Measurements from ENCODE around the gene HSD3B7. TPM values are rescaled to one million over a fixed set of nuclear protein-coding genes. Genes with fewer than 3 reads are reported as not detected.

The HSD3B7 gene
- total RNA-seq, 1 donor from 2014 or later = 2.9 TPM

DNA sequence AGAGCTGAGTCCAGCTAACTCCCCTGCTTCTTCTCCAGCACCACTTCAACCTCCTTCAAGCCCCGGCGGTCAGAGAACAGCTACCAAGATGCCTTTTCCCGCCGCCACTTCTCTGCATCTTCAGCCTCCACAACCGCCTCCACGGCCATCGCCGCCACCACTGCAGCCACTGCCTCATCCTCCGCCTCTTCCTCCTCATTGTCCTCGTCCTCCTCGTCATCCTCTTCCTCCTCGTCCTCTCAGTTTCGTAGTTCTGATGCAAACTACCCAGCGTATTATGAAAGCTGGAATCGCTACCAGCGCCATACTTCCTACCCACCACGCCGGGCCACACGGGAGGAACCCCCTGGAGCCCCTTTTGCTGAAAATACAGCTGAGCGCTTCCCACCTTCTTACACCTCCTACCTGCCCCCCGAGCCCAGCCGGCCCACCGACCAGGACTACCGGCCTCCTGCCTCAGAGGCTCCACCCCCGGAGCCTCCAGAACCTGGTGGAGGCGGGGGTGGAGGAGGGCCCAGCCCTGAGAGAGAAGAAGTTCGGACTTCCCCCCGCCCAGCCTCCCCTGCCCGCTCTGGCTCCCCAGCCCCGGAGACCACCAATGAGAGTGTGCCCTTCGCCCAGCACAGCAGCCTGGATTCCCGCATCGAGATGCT lies 20.3 kb upstream of the HSD3B7 start:
- Mint-ChIP-seq H3K4me1 (peaks cover 6% of the 10 kb centered on the region), H3K4me3 (no peak overlapping the region), H3K27me3 (no peaks in the 10 kb centered on the region), H3K36me3 (ENCODE audit: low read depth) (peaks cover 68% of the 10 kb centered on the region), H3K9me3 (no peaks in the 10 kb centered on the region), H3K27ac (no peak overlapping the region)
- DNase-seq = no peak
- intact Hi-C loops (cut with micrococcal nuclease) = no loop called here

GRCh38 chr16:30965436-30965835 lies 19.6 kb upstream of the HSD3B7 start:
- H3K27me3 Mint-ChIP-seq = no peaks in the 10 kb centered on the region
- intact Hi-C loops (cut with micrococcal nuclease) = no loop called here
- no peak overlapping the region for H3K4me3 Mint-ChIP-seq
- peaks cover 63% of the 10 kb centered on the region for H3K36me3 Mint-ChIP-seq (ENCODE audit: low read depth)
- DNase-seq = no peak
- no peaks in the 10 kb centered on the region for H3K9me3 Mint-ChIP-seq
- peaks cover under 1% of the 10 kb centered on the region for H3K4me1 Mint-ChIP-seq
- no peak overlapping the region for H3K27ac Mint-ChIP-seq

DNA sequence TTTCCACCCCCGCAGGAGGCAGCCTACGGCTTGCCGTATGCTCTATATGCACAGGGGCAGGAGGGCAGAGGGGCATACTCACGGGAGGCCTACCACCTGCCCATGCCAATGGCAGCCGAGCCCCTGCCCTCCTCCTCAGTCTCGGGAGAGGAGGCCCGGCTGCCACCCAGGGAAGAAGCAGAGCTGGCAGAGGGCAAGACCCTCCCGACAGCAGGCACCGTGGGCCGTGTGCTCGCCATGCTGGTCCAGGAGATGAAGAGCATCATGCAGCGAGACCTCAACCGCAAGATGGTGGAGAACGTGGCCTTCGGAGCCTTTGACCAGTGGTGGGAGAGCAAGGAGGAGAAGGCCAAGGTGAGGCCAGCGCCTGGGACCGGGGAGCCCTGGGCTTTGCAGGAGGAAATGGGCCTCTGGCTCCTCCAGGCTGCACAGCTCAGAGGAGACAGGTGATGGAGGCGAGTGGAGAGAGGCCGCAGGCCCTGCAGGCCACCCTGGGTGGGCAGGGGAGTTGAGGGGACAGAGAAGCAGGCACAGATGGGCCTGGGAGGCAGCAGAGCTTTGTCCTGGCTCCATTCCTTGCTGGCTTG lies 18.9 kb upstream of the HSD3B7 start:
- Mint-ChIP-seq H3K4me3 (no peak overlapping the region), H3K27me3 (no peaks in the 10 kb centered on the region), H3K4me1 (peaks cover 2% of the 10 kb centered on the region), H3K9me3 (no peaks in the 10 kb centered on the region), H3K36me3 (ENCODE audit: low read depth) (peaks cover 66% of the 10 kb centered on the region), H3K27ac (no peak overlapping the region)
- no peak for DNase-seq
- intact Hi-C loops (cut with micrococcal nuclease) = no loop called here

DNA sequence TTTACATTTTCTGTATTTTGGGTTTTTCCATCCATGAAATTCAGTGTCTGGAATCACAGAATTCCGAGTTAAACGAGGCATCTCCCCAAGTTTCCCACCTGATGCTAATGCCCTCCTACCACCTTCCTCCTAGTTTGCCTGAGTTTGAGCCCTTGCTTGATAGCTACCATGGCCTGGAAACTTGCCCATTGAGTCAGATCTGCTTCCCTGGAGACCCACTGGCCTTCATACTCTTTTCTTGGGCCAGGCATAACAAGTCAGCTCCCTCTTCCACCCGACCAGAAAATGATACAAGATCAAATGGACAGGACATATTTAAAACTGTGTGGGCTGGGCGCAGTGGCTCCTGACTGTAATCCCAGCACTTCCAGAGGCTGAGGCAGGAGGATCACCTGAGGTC lies 17.2 kb upstream of the HSD3B7 start:
- H3K4me1 Mint-ChIP-seq = peaks cover 2% of the 10 kb centered on the region
- H3K36me3 Mint-ChIP-seq (ENCODE audit: low read depth) = peaks cover 67% of the 10 kb centered on the region
- DNase-seq = no peak
- intact Hi-C loops (cut with micrococcal nuclease) = no loop called here
- H3K27ac Mint-ChIP-seq = no peak overlapping the region
- H3K4me3 Mint-ChIP-seq = no peak overlapping the region
- no peaks in the 10 kb centered on the region for H3K27me3 Mint-ChIP-seq
- H3K9me3 Mint-ChIP-seq = no peaks in the 10 kb centered on the region

GRCh38 chr16:30969246-30969842 lies 15.7 kb upstream of the HSD3B7 start:
- Mint-ChIP-seq H3K27ac (no peak overlapping the region), H3K36me3 (ENCODE audit: low read depth) (peaks cover 69% of the 10 kb centered on the region), H3K27me3 (no peaks in the 10 kb centered on the region), H3K4me3 (no peak overlapping the region), H3K9me3 (no peaks in the 10 kb centered on the region), H3K4me1 (peaks cover 2% of the 10 kb centered on the region)
- intact Hi-C loops (cut with micrococcal nuclease) = no loop called here
- DNase-seq = no peak

GRCh38 chr16:30971298-30971697 lies 13.7 kb upstream of the HSD3B7 start:
- Mint-ChIP-seq H3K9me3 (no peaks in the 10 kb centered on the region), H3K4me1 (peaks cover 2% of the 10 kb centered on the region), H3K27ac (no peak overlapping the region), H3K36me3 (ENCODE audit: low read depth) (peaks cover 68% of the 10 kb centered on the region), H3K27me3 (no peaks in the 10 kb centered on the region), H3K4me3 (no peak overlapping the region)
- no peak for DNase-seq
- intact Hi-C loops (cut with micrococcal nuclease) = no loop called here

GRCh38 chr16:30972872-30973271 lies 12.1 kb upstream of the HSD3B7 start:
- intact Hi-C loops (cut with micrococcal nuclease) = no loop called here
- Mint-ChIP-seq H3K27ac (no peak overlapping the region), H3K4me1 (peaks cover 2% of the 10 kb centered on the region), H3K9me3 (no peaks in the 10 kb centered on the region), H3K4me3 (no peak overlapping the region), H3K36me3 (ENCODE audit: low read depth) (peaks cover 64% of the 10 kb centered on the region), H3K27me3 (no peaks in the 10 kb centered on the region)
- DNase-seq = no peak

DNA sequence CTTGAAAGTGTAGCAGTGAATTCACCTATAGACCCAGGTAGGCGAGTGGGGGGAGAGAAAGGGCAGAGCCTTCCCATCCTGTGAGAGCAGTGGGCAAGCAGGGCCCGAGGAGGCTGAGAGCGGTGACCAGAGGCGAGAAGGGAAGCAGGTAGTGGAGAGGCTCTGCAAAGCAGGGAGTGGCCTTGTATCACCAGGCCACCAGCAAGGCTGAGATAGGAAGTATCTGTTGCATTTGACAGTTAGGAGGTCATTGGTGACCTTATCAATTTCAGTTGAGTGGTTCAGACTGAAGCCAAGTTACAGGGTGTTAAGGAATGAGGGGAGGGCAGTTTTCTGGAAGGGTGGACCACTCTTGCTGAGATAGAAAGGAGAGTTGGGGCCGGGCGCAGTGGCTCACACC lies 10.7 kb upstream of the HSD3B7 start:
- Mint-ChIP-seq H3K36me3 (ENCODE audit: low read depth) (peaks cover 65% of the 10 kb centered on the region), H3K9me3 (no peaks in the 10 kb centered on the region), H3K4me1 (peaks cover 2% of the 10 kb centered on the region), H3K27ac (no peak overlapping the region), H3K27me3 (no peaks in the 10 kb centered on the region), H3K4me3 (no peak overlapping the region)
- DNase-seq = no peak
- intact Hi-C loops (cut with micrococcal nuclease) = no loop called here

DNA sequence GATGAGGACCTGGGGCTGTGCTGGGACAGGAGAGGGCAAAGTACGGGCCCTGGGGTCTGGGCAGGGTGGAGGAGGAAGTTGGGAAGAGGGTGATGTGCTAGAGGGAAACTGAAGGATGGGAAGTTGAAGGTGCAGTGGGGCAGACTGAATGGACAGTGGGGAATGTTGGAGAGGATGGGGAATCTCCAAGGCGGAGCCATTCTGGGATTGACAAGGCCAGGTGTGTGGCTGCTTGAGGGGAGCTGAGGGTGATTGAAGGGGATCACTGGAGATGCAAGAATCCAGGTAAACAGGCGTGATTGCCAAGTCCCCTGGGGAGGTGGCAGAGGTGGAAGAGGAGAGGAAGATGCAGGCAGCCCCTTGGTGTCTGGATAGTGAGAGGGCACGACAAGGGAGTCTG lies 8.5 kb upstream of the HSD3B7 start:
- no peak overlapping the region for H3K4me3 Mint-ChIP-seq
- H3K9me3 Mint-ChIP-seq = no peaks in the 10 kb centered on the region
- no peaks in the 10 kb centered on the region for H3K27me3 Mint-ChIP-seq
- no peak for DNase-seq
- peaks cover 63% of the 10 kb centered on the region for H3K36me3 Mint-ChIP-seq (ENCODE audit: low read depth)
- intact Hi-C loops (cut with micrococcal nuclease) = no loop called here
- H3K4me1 Mint-ChIP-seq = no peaks in the 10 kb centered on the region
- H3K27ac Mint-ChIP-seq = no peak overlapping the region

- Mint-ChIP-seq H3K27me3 (no peaks in the 10 kb centered on the region), H3K4me1 (no peaks in the 10 kb centered on the region), H3K9me3 (no peaks in the 10 kb centered on the region), H3K36me3 (ENCODE audit: low read depth) (peaks cover 57% of the 10 kb centered on the region), H3K4me3 (no peak overlapping the region), H3K27ac (no peak overlapping the region)
- DNase-seq = peak; percentile 70
- intact Hi-C loops (cut with micrococcal nuclease) = no loop called here
Observed at GRCh38 chr16:30977502-30977901, 7.5 kb upstream of the HSD3B7 start.

- Mint-ChIP-seq H3K4me3 (no peak overlapping the region), H3K36me3 (ENCODE audit: low read depth) (peaks cover 44% of the 10 kb centered on the region), H3K9me3 (no peaks in the 10 kb centered on the region), H3K4me1 (no peaks in the 10 kb centered on the region), H3K27ac (no peak overlapping the region), H3K27me3 (no peaks in the 10 kb centered on the region)
- intact Hi-C loops (cut with micrococcal nuclease) = no loop called here
- DNase-seq = no peak
Observed at GRCh38 chr16:30979170-30980022, 5.6 kb upstream of the HSD3B7 start.

DNA sequence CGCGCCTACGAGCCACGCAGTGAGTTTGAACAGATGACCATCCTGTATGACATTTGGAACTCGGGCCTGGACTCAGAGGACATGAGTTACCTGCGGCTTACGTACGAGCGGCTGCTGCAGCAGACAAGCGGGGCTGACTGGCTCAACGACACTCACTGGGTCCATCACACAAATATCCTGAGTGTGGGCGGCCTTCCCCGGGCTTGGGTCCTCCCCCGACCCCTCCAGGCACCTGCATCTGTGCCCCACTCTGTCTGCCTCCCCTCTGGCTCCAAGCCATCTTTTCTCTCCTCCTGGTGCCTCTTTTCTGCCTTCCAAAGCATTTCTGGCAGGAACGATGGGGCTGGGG lies 5.0 kb upstream of the HSD3B7 start:
- Mint-ChIP-seq H3K4me1 (no peaks in the 10 kb centered on the region), H3K36me3 (ENCODE audit: low read depth) (peaks cover 43% of the 10 kb centered on the region), H3K9me3 (no peaks in the 10 kb centered on the region), H3K27ac (no peak overlapping the region), H3K4me3 (no peak overlapping the region), H3K27me3 (no peaks in the 10 kb centered on the region)
- intact Hi-C loops (cut with micrococcal nuclease) = no loop called here
- no peak for DNase-seq

- intact Hi-C loops (cut with micrococcal nuclease) = no loop called here
- H3K4me1 Mint-ChIP-seq = peaks cover 3% of the 10 kb centered on the region
- no peaks in the 10 kb centered on the region for H3K9me3 Mint-ChIP-seq
- peaks cover 43% of the 10 kb centered on the region for H3K36me3 Mint-ChIP-seq (ENCODE audit: low read depth)
- no peak for DNase-seq
- no peak overlapping the region for H3K4me3 Mint-ChIP-seq
- no peak overlapping the region for H3K27ac Mint-ChIP-seq
- no peaks in the 10 kb centered on the region for H3K27me3 Mint-ChIP-seq
Observed at GRCh38 chr16:30980434-30980833, 4.6 kb upstream of the HSD3B7 start.

GRCh38 chr16:30980959-30981358 lies 4.0 kb upstream of the HSD3B7 start:
- Mint-ChIP-seq H3K4me3 (no peak overlapping the region), H3K27me3 (no peaks in the 10 kb centered on the region), H3K36me3 (ENCODE audit: low read depth) (peaks cover 37% of the 10 kb centered on the region), H3K4me1 (peaks cover 4% of the 10 kb centered on the region), H3K27ac (no peak overlapping the region), H3K9me3 (no peaks in the 10 kb centered on the region)
- DNase-seq = no peak
- intact Hi-C loops (cut with micrococcal nuclease) = no loop called here
